ENCODE results near the gene SLC22A3. TPM values are rescaled to one million over a fixed set of nuclear protein-coding genes. Genes with fewer than 3 reads are reported as not detected.
A peak's percentile ranks its signal among the peaks of the same experiment; 100 is the strongest.
"Not testable (repeated sequence)": the region's sequence is repeated elsewhere in the genome, so short reads cannot be mapped to it uniquely, and the experiment has no call there.

Gene SLC22A3
- total RNA-seq, 6 experiments from 2014 or later = 16.3 to 49.3 (median 32.0) TPM

- TF ChIP-seq POLR2A (IDR thresholded peaks at IDR 0.05) = no peak
- TF ChIP-seq, protein P1, sequence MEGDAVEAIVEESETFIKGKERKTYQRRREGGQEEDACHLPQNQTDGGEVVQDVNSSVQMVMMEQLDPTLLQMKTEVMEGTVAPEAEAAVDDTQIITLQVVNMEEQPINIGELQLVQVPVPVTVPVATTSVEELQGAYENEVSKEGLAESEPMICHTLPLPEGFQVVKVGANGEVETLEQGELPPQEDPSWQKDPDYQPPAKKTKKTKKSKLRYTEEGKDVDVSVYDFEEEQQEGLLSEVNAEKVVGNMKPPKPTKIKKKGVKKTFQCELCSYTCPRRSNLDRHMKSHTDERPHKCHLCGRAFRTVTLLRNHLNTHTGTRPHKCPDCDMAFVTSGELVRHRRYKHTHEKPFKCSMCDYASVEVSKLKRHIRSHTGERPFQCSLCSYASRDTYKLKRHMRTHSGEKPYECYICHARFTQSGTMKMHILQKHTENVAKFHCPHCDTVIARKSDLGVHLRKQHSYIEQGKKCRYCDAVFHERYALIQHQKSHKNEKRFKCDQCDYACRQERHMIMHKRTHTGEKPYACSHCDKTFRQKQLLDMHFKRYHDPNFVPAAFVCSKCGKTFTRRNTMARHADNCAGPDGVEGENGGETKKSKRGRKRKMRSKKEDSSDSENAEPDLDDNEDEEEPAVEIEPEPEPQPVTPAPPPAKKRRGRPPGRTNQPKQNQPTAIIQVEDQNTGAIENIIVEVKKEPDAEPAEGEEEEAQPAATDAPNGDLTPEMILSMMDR (IDR thresholded peaks at IDR 0.05) = no peak
- 80% methylated on average over 8 of the region's 30 CpGs for WGBS (ENCODE audit: insufficient coverage, low coverage, low lambda C conversion rate, missing lambda C conversion rate)
- H3K27me3 ChIP-seq = no peaks in the 10 kb centered on the region
- DNase-seq (no peak), ATAC-seq (peak in 1 of 4 donors; percentile 16)
- intact Hi-C loops (cut with DNase I) = no loop called here
- H3K4me3 ChIP-seq = no peak overlapping the region
- H3K4me1 ChIP-seq = peaks cover 0 to 10% (median 0%) of the 10 kb centered on the region in 4 donors
- H3K27ac ChIP-seq = no peak overlapping the region
- H3K9me3 ChIP-seq = no peaks in the 10 kb centered on the region
- no peaks in the 10 kb centered on the region for H3K36me3 ChIP-seq
These were observed 15.1 kb downstream of the SLC22A3 start for GRCh38 chr6:160363016-160363996.

- no peaks in the 10 kb centered on the region for H3K36me3 ChIP-seq
- DNase-seq (no peak), ATAC-seq (no peak)
- H3K9me3 ChIP-seq = no peaks in the 10 kb centered on the region
- H3K4me3 ChIP-seq = no peak overlapping the region
- intact Hi-C loops (cut with DNase I) = no loop called here
- H3K27ac ChIP-seq = no peak overlapping the region
- TF ChIP-seq, protein P1 (IDR thresholded peaks at IDR 0.05) = no peak
- no peak for TF ChIP-seq POLR2A (IDR thresholded peaks at IDR 0.05)
- no peaks in the 10 kb centered on the region for H3K27me3 ChIP-seq
- H3K4me1 ChIP-seq = peaks cover 0 to 4% (median 0%) of the 10 kb centered on the region in 4 donors
These were observed 16.9 kb downstream of the SLC22A3 start for GRCh38 chr6:160365117-160365516.

DNA sequence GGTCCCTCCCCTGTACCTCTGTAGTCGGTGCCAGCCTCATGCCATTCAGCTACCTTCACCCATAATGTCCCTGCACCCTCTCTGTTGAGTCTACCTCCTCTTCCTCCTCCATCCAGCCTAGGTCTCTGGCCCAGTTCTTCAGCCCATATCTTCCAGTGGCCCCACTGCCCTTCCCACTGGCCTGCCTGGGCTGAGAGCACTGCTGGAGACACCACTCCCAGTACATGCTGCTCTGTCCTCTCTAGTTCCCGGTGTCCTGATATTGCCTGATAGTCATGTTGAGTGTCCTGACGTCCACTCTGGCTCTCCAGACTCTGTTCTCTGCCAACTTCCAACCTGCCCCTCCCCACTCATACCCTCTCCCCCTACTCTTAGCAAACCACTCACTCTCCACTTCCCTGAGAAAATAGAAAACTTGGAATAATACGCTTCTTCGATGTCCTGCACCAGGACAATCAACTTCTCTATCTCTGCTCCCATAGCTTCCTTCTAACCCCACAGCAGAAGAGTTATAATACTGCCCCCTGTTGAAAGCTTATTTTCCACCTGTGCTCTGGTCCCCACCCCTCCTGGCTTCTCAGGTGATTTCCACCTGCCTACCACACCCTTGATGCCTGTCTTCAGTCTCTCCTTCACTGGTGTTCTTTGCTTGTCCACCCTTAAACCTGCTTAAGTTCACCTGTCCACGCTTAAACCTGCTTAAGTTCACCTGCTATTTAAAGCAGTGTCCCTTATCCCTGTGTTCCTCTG is 19.8 kb downstream of the SLC22A3 start:
- ATAC-seq (peak in 2 of 4 donors; percentile 21 to 26), DNase-seq (no peak)
- TF ChIP-seq, protein P1 (IDR thresholded peaks at IDR 0.05) = no peak
- no peak for TF ChIP-seq POLR2A (IDR thresholded peaks at IDR 0.05)
- no peaks in the 10 kb centered on the region for H3K27me3 ChIP-seq
- peaks cover 0 to 6% (median 0%) of the 10 kb centered on the region in 4 donors for H3K4me1 ChIP-seq
- intact Hi-C loops (cut with DNase I) = no loop called here
- no peaks in the 10 kb centered on the region for H3K9me3 ChIP-seq
- H3K36me3 ChIP-seq = no peaks in the 10 kb centered on the region
- 76% methylated on average over 5 of the region's 6 CpGs for WGBS (ENCODE audit: insufficient coverage, low coverage, low lambda C conversion rate, missing lambda C conversion rate)
- no peak overlapping the region for H3K4me3 ChIP-seq
- H3K27ac ChIP-seq = no peak overlapping the region

- Histone ChIP-seq H3K4me3 (no peak overlapping the region), H3K27me3 (no peaks in the 10 kb centered on the region), H3K9me3 (no peaks in the 10 kb centered on the region), H3K4me1 (peaks cover 0 to 13% (median 0%) of the 10 kb centered on the region in 4 donors), H3K27ac (no peak overlapping the region), H3K36me3 (no peaks in the 10 kb centered on the region)
- ATAC-seq (no peak), DNase-seq (no peak)
- intact Hi-C loops (cut with DNase I) = no loop called here
- no peak for TF ChIP-seq POLR2A (IDR thresholded peaks at IDR 0.05)
- WGBS (ENCODE audit: insufficient coverage, low coverage, low lambda C conversion rate, missing lambda C conversion rate) = 83% methylated on average over 4 of the region's 4 CpGs
These were observed 20.5 kb downstream of the SLC22A3 start for GRCh38 chr6:160368670-160369069.

DNA sequence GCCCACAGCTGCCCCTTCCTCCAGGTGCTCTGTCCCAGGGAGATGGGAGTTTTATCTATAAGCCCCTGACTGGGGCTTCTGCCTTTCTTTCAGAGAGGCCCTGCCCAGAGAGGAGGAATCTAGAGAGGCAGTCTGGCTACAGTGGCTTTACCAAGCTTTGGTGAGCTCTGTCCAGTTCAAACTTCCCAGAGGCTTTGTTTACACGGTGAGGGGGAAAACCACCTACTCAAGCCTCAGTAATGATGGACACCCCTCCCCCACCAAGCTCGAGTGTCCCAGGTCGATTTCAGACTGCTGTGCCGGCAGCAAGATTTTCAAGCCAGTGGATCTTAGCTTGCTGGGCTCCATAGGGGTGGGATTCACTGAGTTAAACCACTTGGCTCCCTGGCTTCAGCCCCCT is 25.4 kb downstream of the SLC22A3 start:
- intact Hi-C loops (cut with DNase I); H3K27me3 ChIP-seq; ATAC-seq; H3K4me3 ChIP-seq; H3K36me3 ChIP-seq; H3K9me3 ChIP-seq; H3K27ac ChIP-seq; DNase-seq: not testable (repeated sequence)
- peaks cover 0 to 22% (median under 1%) of the 10 kb centered on the region in 4 donors for H3K4me1 ChIP-seq
- WGBS (ENCODE audit: insufficient coverage, low coverage, low lambda C conversion rate, missing lambda C conversion rate) = no CpG with 5 or more reads among the region's 4 CpGs
